ENCODE data around the gene SLC6A13.
"Not testable (repeated sequence)": the region's sequence is repeated elsewhere in the genome, so short reads cannot be mapped to it uniquely, and the experiment has no call there.

SLC6A13 gene

DNA sequence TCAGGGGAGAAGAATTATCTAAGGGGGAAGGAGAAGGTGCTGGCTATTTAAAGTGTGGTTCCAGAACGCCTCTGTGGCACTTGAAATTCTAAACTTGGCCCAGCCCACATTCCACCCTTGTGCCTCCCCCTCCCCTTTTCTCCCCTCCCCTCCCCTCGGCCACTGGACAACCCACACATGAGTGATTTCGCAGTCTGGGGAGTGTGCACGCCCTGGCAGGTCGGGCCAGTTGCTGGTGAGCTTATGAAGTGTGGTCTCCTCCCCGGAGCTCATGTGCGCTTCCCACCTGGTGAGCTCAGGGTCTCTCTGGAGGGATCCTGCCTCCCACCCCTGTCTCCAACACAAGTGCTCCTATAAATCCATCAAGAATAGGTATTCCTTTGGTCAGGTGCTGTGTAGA lies at the start of gene SLC6A13:
SLC6A13 (minus strand) TSS at position 20 of the 400 bp plus-strand sequence. CDS start 2,784 bp downstream, outside the sequence.
- no peak for DNase-seq (ENCODE audit: low read depth)

DNA sequence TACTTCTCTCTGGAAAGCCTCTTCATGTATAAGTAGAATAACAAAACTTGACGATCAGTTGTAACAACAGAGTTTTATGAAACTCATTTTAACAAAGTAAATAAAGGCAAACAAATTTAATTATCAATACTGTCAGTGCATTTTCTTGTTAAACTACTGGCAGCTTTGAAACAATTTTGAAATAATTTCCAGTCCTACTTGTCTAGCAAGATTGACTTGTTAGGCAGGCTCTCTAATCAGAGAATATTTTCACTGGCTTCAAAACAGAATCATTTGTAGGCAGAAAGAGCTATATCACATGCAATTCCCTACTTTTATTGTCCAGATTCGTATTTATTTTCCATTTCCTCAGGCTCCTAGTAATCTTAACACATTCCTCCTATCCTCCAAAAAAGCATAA lies 45.9 kb upstream of the SLC6A13 start:
- no peak for DNase-seq (ENCODE audit: low read depth)

DNA sequence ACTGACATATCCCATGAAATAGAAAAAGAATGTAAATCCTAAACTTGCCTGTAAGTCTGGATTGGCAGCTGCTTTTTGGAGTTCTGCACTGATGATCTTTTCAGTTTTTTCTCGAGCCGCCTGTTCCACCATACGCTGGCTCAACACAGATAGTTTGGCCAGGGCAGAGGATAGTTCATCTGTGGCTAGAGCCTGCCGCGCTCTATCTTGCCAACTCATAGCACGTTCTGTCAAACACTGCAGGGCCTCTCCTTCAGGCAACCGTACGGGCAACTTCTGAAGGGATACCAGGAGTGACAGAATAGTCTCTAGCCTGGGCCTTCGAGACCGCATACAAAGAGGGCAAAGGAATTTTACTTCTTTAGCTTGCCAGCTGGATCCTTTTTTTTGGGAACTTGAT lies 44.8 kb upstream of the SLC6A13 start:
- no peak for DNase-seq (ENCODE audit: low read depth)

DNA sequence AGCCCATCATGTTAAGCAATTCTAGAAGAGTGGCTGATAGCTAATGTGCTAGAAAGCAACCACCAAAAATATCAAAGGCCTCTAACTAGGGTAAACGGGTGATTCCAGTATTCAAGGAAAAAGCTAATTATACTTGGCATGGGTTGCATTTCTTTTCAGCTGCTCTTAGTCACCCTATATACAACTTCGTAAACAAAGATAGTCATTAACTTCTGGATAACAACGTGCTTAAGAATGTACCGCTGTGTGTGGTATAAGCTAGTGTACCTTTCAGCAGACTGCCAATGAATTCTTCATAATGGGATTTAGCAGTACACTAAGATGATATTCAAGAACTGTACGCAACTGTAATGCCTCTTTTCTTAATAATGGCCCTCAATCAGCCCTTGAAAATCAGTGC lies 42.2 kb upstream of the SLC6A13 start:
- DNase-seq (ENCODE audit: low read depth), result no peak

DNA sequence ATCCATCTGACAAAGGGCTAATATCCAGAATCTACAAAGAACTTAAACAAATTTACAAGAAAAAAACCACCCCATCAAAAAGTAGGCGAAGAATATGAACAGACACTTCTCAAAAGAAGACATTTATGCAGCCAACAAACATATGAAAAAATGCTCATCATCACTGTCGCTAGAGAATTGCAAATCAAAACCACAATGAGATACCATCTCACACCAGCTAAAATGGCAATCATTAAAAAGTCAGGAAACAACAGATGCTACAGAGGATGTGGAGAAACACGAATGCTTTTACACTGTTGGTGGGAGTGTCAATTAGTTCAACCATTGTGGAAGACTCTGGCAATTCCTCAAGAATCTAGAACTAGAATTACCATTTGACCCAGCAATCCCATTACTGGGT lies 40.1 kb upstream of the SLC6A13 start:
- DNase-seq (ENCODE audit: low read depth), result not testable (repeated sequence)

DNA sequence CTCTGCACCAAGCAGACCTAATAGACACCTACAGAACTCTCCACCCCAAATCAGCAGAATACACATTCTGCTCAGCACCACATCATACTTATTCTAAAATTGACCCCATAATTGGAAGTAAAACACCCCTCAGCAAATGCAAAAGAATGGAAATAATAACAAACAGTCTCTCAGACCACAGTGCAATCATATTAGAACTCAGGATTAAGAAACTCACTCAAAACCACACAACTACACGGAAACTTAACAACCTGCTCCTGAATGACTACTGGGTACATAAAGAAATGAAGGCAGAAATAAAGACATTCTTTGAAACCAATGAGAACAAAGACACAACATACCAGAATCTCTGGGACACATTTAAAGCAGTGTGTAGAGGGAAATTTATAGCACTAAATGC lies 37.5 kb upstream of the SLC6A13 start:
- not testable (repeated sequence) for DNase-seq (ENCODE audit: low read depth)

DNA sequence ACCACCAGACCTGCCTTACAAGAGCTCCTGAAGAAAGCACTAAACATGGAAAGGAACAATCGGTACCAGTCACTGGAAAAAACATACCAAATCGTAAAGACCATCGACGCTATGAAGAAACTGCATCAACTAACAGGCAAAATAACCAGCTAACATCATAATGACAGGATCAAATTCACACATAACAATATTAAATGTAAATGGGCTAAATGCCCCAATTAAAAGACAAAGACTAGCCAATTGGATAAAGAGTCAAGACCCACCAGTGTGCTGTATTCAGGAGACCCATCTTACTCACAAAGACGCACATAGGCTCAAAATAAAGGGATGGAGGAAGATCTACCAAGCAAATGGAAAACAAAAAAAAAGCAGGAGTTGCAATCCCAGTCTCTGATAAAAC lies 36.9 kb upstream of the SLC6A13 start:
- not testable (repeated sequence) for DNase-seq (ENCODE audit: low read depth)

DNA sequence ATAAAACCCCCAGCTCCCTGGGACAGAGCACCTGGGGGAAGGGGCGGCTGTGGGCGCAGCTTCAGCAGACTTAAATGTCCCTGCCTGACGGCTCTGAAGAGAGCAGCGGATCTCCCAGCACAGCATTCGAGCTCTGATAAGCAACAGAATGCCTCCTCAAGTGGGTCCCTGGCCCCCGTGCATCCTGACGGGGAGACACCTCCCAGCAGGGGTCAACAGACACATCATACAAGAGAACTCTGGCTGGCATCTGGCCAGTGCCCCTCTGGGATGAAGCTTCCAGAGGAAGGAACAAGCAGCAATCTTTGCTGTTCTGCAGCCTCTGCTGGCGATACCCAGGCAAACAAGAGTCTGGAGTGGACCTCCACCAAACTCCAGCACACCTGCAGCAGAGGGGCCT lies 35.4 kb upstream of the SLC6A13 start:
- DNase-seq (ENCODE audit: low read depth), result not testable (repeated sequence)

DNA sequence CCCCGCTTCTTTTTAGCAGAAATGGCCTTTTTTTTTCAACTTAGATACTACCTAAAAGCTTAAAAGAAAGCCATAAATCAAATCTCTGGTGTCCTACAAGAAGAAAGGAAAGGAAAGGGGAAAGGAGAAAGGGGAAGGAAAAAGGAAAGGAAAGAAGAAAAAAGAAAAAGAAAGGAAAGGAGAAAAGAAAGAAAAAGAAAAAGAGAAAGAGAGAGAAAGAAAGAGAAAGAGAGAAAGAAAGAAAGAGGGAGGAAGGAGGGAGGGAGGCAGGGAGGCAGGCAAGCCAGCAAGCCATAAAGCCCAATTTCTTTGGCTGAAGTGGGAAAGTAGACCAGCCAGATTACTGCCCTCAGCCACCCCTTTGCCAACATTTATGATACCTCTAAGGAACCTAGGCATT lies 32.5 kb upstream of the SLC6A13 start:
- DNase-seq (ENCODE audit: low read depth), result no peak

DNA sequence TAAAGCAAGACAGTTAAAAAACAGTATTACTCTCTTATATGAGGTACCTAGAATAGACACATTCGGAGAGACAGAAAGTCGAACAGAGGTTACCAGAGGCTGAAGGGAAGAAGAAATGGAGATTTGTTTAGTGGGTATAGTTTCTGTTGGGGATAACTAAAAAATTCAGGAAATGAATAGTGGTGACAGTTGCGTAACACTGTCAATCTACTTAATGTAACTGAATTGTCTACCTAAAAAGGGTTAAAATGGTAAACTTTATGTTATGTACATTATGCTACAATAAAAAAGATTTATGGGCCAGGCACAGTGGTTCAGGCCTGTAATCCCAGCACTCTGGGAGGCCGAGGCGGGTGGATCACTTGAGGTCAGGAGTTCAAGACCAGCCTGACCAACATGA lies 30.6 kb upstream of the SLC6A13 start:
- DNase-seq (ENCODE audit: low read depth), result no peak

DNA sequence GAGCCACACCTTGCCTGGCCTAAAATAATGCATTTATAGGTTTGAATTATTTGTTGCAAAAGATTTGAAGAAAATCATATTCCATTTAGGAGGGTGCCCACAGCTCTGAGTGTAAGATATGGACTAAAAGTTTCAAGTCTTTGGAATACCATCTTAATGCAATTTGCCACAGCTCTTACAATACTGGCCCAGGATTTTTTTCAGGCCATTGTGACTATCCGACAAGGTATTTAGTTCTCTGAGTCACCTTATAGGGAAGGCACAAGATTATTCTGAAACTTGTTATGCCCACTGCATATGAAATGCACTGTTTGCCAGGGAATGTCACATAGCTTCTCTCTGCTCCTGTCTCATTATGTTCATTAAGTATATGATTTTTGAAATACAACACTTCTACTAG lies 29.6 kb upstream of the SLC6A13 start:
- DNase-seq (ENCODE audit: low read depth), result no peak

DNA sequence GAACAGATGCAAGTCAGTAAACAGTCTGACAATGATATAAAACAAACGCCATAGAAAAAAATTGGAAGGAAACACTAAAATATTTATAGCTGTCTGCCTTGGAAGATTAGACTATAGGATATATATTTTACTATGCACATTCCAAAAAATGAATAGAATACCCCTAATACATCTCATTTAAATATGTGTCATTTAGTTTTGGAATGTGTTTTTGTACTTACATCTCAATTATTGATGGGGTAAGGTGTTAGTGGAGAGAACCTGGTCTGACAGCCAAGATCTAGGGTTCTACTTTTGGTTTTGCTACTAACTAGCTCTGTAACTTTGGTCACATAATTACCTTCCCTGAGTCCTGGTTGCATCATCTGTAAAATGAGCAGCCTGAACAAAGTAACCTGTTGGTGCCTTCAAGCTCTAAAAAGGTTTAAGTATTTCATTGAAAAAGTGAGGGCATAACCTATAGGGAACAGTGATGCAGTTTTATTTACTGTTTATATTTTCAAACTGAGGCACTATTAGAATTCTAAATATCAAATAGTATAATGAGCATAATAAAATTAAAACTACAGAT lies 28.6 kb upstream of the SLC6A13 start:
- no peak for DNase-seq (ENCODE audit: low read depth)

DNA sequence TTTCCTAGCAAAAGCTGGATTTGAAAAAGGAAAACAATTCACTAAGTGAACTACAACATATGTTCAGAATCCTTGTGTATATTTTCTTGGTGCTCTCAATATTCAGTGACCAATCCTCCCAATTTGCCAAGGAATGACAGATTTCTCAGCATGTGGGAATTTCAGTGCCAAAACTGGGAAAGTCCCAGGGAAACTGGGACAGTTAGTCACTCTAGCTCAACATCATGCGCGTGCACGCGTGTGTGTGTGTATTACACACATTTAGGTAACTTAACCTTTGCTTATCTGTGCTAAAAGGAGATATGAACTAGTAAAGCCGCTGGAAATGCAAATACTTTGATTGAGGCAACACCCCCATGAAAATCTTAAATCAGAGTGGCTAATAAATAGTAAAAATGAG lies 26.1 kb upstream of the SLC6A13 start:
- DNase-seq (ENCODE audit: low read depth), result no peak

DNA sequence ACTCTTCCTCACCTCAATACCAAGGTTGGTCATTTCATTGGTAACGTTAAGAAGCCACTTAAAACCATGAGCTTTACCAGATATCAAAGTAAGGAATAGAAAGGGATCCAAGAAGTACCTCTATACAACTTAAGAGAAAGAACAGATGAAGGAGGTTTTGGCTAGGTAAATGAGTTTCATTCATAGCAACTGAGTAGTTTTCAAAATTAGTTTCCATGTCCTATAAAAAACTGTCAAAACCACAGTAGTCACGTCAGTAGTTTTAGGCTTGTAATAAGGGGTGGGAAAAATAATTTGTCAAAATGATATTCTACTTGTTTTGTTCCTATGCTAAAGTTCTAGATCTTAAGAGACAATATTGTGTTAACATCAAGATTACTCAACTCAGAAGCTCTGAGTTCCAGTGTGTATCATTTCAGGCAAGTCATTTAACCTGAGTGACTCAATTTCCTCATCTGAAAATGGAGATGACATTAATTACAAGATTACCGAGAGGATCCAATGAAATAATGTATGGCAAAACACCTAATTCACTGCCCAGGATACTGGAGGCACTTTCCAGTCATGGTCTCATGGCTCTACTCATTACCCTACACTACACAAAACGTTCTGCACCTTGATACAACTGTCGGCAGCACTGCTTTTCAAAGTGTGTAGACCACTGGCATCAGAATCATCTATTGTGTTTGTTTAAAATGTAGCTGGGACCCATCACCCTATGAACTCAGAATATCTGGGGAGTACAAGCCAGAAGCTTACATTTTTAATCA lies 24.1 kb upstream of the SLC6A13 start:
- no peak for DNase-seq (ENCODE audit: low read depth)

DNA sequence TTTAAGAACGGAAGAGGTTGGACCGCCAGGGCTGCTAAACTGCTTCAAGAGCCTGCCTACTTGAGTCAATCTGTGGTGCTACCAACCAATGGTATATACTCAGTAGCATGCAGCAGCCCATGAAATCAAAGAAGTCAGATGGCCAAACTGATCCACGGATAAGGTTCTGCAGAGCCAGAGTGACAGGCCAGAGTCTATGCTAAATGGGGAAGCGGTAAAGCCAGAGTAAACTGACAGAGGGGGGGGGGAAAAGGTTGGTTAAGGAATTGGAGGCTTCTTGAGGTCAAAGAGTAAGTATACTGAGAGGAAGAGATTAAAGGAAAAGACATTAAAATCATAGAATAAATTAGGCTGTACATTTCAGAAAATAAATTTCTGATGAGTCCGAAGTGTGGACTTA lies 15.4 kb upstream of the SLC6A13 start:
- DNase-seq (ENCODE audit: low read depth), result no peak

DNA sequence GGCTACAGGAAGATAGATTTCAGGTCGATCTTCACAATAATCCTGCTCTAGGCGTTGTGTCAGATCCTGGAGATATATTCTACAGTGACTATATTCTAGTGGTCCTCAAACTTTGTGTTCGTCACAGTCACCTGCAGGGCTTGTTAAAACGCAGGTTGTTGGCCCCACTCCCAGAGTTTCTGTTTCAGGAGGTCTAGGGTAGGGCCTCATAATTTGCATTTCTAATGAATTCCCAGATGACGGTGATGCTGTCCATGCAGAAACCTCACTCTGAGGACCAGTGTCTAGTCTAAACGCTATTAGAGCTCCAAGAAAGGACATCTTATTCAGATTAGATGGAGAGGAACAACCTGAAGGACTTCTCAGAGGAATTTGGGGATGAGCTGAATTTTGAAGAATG lies 13.2 kb upstream of the SLC6A13 start:
- no peak for DNase-seq (ENCODE audit: low read depth)

DNA sequence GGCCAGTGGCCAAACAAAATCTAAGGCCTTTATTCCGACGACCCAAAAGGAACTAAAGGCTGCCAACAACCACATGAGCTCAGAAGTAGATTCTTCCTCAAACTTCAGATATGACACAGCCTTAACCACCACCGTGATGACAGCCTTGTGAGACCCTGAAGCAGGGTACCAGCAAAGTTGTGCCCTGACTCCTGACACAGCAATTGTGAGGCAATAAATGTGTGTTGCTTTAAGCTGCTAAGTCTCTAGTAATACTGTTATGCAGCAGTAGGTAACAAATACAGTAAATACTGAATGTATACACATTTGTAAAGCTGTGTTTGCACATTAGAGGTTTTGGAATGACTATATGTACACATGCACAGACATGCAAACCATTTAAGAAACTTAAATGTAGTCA lies 10.7 kb upstream of the SLC6A13 start:
- DNase-seq (ENCODE audit: low read depth), result no peak

DNA sequence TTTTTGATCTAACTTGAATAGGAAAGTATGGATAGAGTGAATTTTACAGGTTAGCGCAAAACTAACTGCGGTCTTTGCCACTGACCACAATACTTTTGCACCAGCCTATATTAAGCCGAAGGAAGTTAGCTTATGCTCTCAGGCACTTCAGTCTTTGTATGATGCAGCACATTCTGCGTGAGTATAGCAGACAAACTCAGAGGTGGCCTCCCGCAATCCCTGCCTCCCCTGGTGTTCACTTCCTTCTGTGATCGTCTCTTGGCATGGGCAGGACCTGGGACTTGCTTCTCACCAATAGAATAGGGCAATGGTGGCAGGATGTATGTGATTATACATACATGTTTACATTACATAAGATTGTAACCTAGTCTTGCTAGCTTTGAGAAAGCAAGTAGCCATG lies 10.3 kb upstream of the SLC6A13 start:
- no peak for DNase-seq (ENCODE audit: low read depth)

DNA sequence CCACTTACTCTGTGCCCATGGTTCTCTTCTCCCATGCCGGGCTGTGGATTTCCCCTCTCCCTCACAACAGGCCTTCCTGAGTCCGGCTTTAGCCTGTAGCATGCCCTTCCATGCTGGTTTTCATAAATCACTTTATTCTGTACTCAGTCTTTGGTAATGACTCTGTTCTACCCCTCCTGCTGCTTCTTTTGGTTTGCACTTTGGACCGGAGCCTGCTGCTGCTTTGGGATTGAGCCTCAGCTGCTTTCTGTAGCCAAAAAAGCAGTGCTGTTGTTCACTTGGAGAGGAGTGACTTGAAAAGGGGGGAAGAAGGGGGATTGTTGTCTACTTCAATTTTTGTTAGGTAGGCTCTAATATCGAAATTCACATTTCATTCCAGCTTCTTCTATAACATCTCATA lies 8.5 kb upstream of the SLC6A13 start:
- DNase-seq (ENCODE audit: low read depth), result no peak

DNA sequence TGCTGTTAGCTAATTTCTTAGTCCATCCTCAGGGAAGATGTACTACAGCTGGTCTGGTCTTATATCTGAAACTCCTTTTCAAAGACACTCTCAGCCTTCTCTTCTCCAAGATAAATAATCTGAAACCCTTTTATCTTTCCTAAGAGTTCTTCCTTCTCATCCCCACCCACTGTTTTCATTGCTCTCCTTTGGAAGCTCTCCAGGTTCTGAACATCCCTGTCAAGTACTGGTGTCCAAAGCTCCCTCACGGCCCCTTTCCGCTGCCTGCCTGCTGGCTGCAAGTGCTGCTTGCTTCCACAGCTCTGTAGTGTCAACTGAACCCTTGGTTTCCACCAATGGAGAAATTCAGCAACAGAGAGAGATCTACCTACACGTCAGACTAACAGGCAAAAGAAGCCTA lies 6.6 kb upstream of the SLC6A13 start:
- no peak for DNase-seq (ENCODE audit: low read depth)

DNA sequence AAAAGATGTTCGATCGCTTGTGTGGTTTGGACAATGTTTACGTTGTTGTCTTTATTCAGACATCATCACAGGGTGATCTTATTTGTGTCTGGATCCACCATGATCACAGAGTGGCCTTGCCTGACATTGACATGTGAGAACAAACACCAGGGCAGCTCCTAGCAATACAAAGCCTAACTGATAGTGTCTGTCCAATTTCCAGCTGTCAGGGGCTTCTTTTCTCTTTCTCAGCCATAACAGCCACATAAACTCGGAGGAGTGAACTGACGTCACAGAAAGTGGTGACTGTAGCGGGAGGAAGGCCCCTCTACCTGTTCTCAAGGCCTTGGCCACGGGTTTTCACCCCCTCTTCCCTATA lies 5.8 kb upstream of the SLC6A13 start:
- no peak for DNase-seq (ENCODE audit: low read depth)

DNA sequence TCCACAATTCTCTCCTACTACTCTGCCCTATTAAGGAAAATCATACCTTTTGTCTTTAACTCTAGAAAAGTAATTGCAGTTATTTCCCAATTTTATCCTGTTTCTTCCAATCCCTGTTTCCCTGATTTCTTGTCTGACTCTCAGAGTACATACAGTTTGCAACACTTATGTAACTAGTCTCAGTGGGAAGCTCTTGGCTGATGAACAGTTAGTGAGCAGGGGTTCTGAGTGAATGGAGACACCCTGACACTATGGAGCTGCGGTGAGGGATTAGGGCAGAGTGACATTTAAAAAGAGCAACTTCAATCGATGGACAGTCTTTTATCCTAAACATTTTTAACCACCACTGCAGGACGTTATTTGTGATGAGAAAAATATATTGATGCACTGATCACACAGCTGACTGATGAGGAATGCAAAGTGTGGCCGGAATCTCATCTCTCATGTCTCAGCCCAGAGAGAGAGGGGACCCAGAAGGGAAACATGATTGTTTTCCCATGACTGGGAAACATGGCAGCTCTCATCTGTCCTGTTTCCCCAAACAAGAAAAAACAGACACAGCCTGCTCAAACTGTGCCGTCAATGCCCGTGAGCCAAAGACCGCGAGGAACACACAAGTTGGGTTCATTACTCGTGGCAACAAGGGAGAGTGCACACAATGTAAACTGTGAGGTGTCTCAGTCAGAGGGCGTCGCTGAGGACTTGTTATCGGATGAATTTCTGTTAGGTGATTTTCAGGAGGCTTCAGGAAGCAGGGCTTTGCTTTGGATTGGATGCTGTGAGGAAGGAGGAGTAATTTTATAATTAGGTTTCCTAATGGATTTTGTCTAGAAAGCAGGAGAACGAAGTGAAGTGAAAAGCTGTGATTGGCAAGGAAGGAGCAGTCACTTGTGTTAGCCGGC lies 5.2 kb upstream of the SLC6A13 start:
- DNase-seq (ENCODE audit: low read depth), result no peak

DNA sequence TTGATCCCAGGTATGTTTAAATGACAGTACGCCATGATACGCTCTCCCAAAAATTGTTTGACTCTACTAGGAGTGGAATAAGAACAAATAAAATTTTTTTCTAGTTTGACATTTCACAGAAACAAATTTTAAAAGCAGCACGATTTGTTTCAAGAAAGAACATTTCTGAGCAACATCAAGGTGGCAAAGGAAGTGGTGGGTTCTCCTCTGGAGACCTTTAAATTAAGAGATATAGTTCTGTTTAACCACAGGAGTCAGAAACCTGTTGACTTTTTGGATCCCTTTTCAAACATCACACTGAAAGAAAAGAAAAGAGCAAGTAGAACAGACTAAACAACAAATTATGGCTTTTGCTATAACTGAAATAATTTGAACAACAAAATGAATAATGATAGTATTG lies 2.5 kb upstream of the SLC6A13 start:
- no peak for DNase-seq (ENCODE audit: low read depth)

Data from stimulated activated CD8-positive, alpha-beta memory T cell treated with anti-CD3 and anti-CD28 coated beads, Interleukin-12 subunit alpha, Interleukin-12 subunit beta, amount 100 ng/mL, for 4 hours (primary cell).